ENCODE measurements around the gene SDK1.

- TF ChIP-seq POLR2A (IDR thresholded peaks at IDR 0.05) (no peak), CTCF (IDR thresholded peaks at IDR 0.05) (no peak)
Measured at GRCh38 chr7:3846738-3847137, 545.7 kb downstream of the SDK1 start.
